NOMO-1 treated with DMSO at 0.1 percent for 48 hours (cell line): ENCODE measurements around the gene ME3.
"Not testable (repeated sequence)": the region's sequence is repeated elsewhere in the genome, so short reads cannot be mapped to it uniquely, and the experiment has no call there.

ENCODE experiments used
- DNase-seq: peaks from one replicate; lab custom pipeline; 2025; ENCODE audit not compliant: unreplicated experiment; lab: John Stamatoyannopoulos, UW

The ME3 gene

DNA sequence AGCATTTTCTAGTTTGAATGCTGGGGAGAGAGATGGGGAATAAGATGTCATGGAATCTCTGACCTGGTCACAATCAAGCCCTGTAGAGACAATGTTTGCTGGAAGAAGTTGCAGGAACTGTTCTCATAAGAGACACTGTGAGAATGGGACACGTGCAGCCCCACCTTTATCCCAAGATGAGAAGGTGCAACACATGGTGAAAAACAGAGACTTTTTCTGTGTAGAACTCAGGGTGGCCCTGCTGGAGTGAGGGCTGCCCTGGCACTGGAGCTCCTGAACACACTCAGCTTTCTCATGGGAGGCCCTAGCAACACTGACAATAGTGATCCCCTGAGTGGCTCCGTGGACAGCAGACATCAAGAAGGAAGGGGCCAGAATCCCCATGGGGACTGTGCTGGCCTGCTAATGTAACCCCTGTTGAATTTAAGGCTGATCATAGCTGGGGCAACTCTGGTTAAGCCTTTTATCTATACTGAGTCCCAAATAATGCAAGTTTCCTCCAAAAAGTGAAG is 106.6 kb downstream of the ME3 start:
- no peak for DNase-seq

DNA sequence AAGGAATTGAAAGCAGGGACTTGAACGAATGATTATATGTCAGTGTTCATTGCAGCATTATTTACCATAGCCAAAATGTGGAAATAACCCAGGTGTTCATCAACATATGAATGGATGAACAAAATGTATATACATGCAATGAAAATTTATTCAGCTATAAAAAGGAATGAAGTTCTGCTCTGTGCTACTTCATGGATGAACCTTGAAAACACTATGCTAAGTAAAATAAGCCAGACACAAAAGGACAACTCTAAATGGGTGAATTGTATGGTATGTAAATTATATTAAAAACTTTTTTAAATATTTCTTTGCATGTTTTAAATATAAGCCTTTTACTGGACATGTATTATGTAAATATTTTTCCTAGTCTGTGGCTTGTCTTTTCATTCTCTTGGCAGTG is 107.0 kb downstream of the ME3 start:
- no peak for DNase-seq

DNA sequence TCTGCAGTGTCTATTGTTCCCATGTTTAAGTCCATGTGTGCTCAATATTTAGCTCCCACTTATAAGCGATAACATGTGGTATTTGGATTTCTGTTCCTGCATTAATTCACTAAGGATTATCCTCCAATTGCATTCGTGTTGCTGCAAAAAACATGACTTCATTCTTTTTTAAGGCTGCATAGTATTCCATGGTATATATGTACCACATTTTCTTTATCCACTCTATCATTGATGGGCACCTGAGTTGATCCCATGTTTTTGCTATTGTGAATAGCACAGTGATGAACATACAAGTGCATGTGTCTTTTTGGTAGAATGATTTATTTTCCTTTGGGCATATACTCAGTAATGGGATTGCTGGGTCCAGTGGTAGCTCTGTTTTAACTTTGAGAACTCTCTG is 109.6 kb downstream of the ME3 start:
- DNase-seq = not testable (repeated sequence)

DNA sequence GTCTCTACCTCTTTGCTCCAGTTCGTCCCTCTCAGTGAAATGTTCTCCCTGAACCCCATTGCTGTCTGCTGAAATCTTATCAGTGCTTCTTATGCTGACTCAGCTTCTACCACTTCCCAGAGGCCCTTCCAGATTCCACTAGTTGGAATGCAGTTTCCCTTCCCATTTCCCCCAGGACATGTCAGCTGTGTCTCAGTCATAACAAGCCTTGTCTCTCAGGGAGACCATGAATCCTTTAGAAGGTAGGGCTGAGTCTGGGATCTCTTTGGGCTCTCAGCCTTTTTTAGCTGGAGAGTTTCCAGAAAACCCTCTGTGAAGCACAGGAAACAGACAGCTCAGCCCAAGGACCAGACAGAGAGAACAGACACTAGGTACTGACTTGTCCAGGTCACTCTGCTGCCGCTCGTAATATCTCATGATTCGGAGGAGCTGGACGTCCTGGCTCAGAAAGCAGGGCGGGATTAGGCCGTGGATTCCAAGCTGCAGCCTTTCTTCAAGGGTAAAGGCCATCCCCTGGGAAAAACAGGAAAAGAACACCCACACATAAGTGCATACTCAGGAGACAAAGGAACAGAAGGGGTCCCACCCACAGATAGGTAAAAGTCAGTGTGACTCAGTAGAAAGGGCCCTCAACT is 113.0 kb downstream of the ME3 start:
- DNase-seq = no peak

DNA sequence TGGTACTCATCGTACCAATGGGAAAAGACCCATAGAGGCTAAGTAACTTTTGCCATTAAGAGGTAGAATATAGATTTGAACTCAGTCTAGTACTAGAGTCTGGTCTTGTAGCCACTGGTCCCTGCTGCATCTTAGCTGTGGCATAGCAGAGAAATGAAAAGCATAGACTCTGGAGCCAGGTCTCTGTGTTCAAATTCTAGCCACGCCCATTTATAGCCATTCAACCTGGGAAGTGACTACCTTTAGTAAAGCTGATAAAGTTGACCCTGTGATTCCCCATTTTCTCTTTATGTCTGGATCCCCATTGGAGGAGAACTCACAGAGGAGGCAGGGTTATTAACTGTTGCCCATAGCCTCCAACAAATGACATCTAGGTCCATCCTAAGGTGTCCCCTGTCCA is 113.6 kb downstream of the ME3 start:
- no peak for DNase-seq

DNA sequence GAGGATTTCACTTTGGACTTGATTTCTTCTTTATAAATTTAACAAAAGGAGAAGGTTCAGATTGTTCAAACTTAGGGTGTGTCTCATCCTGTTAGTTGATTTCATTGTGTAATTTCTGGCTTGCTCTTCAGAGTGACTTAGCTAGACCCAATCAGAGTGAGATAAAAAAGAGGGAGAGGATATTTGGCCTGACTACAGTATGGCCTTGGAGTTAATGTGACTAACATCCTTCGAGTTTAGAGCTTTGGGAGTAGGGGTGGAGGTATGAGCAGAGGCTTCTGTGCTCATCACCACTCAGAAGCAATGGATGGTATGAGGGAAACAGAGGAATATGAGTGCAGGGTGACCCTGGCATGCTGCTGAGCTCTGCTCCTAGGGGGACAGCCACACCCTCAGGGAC is 114.2 kb downstream of the ME3 start:
- no peak for DNase-seq

DNA sequence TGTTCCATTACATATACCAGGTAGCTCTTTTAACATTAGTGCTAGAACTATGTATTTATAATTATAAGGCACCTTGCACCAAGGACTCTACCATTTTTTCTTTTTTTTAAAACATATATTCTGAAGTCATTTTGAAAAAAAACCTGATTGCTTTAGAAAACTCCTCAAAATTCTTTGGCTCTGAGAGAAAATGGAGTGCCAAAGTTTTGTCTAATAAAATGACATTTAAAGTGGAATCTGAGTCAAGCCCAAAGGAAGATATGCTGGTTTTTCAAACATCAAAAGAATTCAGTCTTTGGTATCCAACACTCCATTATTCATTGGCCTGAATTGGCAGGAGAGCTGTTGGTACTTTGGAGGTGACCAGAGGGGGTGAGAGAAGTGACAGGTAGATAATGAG is 116.5 kb downstream of the ME3 start:
- no peak for DNase-seq

DNA sequence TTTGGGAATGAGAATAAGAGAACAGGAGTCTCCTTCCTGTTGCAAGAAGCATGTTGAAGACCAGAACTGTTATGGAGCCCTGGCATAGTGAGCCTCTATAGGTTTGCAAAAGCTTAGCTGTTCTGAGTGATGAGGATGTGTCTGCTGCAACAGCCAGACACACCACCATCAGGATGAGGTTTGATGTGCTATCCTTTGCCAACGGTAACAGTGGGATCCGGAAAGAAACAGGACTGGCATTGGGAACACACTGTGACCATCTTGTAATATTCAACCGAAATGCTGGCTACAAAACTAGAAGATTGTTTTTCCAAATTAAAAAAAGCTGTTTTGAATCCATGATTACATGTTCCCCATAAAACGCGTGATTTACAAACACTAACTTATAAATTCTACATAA is 117.0 kb downstream of the ME3 start:
- DNase-seq = no peak

DNA sequence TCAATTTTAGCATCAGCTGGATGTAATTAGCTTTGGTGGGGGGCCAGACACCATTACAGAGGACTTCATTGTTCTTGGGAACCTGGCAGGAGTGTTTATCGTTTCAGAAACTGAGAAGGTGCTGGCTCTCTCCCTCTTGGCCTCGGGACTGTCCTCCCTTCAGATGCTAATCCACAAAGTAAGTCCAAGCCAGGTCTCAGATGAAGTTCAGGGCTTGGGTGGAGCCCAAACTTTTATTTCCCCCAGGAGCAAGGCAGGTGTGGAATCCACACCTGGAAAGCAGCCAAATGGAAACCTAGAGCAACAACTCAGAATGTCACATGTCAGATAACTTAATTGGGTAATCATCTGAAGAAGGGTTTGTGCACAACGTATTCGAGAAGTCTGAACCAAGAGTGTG is 119.2 kb downstream of the ME3 start:
- DNase-seq = no peak

DNA sequence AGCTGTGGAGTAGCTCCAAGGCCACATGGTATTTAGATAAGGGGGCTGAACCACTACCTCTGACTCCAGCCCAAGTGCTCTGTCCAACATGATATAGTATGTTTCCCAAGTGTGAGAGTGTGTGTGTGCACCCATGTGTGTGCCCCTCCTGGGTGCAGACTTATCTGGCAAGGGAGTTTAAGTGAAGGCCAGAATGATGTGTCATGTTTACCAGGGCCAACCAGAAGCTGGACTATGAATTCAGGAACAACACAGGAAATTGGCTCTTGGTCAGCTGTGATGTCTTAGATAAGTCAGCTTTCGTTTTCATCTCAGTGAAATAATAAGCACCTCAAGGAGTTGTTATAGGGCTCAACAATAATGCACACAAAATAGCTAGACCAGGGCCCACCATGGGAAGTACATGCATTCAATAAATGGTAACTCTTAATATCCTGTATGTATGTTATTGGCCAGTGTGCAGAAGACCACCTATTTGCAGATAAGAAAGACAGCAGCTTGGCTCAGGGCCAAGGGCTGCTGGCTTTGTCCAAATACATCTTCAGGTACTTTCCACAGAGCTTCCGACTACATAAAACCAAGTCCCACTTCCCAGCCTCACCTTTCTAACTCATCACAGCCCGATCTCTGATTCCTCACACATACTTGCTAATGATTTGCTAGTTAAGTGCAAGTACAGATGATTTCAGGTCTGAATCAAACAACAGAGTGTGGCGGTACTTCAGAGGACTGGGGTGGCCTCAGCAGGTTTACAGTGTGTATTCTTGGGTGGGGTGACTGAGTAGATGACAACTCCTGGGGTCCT is 120.9 kb downstream of the ME3 start:
- no peak for DNase-seq

DNA sequence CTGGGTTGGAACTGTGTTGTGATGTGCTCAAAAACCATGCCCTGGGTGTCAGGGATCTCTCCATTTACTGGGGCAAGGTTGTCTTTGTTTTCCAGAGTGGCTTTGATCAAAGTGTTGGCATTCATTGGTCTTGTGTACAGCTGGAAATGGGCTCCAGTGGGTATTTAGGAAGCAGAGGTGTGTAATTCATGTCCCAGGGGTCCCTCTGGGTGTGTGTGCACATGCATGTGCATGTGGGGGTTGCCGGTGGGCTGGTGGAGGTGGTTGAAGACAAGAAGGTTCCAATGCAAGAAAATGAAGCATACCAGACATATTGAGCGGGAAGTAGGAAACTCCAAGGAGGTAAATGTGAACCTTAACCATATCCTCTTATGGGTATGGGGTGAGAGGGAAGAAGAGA is 121.7 kb downstream of the ME3 start:
- no peak for DNase-seq

DNA sequence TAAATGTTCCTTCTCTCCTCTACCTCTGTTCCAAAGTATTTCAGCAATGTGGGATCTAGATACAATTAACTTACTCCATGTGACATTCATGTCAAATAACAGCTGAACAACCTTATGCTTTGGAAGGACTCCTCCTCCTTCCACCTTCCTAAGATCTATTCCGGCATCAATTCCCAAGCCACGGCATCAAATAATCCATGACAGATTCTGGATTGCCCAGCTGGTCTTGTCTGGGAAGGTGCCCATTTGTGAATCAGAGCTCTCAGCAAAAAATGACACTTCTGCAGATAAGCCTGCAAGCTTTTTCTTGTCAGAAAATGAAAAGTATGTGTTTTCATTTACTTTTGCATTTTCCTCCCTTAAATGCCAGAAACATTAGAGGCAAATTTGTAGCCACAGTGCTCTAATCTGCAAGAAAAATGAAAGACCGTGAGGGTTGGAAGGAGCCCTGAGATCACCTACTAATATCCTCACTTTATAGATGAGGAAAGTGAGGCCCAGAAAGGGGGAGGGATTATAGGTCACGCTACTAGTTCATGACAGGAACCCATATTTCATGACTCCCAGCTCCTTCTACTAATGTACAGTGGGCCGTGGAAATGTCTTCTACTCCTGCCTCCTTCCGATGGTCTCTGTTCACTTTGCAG is 124.0 kb downstream of the ME3 start:
- DNase-seq = no peak

DNA sequence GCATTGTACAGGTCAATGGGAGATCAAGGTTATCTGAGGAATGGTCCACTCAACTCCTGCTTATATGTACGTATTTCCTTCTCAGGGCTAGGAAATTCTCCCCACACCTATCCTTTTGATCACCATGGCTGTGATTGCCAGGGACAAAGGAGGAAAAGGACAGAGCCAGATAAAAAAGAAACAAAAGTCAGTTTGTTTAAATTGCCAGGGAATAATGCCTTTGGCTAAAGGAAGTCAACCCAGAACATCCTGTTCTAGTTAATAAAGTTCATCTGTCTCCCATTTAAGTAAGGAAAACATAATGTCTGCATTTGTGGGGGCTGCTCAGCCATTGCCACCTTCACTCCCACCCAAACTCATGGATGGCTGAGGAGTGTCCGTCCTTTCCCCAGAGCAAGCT is 124.7 kb downstream of the ME3 start:
- DNase-seq = no peak

DNA sequence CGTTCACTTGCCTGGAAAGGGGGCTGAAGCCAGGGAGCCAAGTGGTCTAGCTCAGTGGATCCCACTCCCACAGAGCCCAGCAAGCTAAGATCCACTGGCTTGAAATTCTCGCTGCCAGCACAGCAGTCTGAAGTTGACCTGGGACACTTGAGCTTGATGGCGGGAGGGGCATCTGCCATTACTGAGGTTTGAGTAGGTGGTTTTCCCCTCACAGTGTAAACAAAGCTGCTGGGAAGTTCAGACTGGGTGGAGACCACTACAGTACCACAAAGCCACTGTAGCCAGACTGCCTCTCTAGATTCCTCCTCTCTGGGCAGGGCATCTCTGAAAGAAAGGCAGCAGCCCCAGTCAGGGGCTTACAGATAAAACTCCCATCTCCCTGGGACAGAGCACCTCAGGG is 131.1 kb downstream of the ME3 start:
- DNase-seq = not testable (repeated sequence)

DNA sequence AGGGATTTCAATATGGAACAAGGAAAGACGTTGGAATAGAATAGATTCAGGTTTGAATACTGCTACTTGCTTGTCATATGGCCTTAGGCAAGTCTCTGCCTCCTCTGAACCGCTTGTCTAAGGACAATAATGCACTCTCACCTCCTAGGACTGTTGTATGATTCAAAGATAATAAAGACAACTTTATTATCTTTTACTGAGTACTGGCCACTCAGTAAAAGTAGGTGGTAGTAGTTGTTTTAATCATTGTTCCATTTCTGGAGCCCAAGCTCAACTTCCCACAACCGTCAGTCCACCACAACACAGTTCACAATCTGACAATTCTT is 134.2 kb downstream of the ME3 start:
- no peak for DNase-seq

DNA sequence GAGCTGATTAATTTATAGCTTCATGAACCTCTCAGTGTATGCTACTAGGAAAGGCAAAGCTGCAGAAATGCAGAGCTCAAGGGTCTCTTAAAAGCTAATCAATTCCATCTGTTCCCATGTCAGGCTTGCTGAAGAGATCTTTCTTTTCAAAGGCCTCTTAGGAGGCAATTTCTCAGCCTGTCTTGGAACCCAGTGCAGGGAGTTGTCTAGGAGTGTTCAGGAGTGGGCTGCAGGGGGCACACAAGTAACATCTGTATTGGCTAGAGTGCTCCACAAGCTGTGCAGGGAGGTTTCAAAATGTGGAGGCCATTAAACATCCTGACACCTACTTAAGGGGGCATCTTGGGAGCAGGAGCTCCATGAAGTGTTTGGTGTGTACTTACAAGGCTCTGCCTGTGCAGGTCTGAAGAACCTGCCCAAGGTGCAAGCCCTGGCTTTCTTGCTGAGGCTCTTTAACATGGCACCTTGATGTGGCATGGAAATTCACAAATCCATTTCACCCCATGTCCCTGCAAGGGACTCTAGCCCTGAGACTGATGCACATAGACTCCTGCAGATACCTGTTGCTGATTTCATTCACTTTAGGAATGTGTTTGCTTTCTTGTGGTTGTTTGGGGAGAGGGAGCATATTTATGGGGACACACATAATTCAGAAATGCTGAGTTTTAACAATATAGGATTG is 134.7 kb downstream of the ME3 start:
- DNase-seq = no peak

DNA sequence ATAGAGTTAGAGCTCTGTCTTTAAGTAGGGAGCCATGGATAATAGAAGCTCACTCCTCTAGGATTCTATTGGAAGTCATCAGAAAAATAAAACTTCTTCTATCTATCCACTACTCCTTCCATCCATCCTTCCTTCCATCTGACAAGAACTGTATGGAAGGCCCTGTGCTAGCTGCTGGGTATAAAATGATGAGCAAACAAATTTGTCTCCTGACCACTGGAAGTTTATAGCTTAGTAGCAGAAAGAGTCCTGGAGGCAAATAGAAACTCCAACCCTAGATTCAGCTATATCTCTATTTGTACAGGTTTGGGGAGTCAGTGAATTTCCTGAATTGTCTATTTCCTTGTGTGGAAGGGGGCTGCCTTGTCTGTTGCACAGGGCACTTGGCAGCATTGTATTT is 136.6 kb downstream of the ME3 start:
- no peak for DNase-seq

DNA sequence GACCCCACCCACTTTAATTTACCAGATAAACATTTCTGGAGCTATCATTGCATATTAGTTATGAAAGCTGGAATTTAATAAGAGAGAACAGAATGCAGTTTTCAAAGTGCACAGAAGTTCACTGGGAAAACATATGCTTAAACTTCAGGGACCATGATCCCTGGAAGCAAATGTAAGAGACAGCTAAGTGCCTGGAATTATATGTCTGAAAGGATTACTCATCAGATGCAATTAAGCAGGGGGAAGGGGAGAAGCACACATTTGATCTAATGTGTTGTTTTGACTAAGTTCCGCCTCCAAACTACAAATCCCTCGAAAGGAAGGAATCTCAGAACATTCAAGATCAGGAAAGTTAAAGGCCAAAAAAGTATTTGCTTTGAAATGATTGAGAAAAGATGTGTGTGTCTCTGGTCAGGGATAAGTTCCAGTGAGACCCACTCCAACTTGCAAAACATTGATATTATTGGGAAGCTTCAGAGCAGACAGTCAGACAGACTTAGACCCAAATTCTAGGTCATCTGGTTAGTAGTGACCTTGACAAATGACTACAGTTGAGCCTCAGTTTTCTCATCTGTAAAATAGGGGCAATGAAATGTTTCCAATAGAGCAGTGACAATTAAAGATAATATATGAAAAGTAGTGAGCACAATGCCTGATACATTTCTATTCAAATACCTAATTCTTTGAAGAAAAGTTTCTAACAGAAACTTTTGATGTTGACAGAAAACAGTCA is 147.6 kb downstream of the ME3 start:
- DNase-seq = no peak

DNA sequence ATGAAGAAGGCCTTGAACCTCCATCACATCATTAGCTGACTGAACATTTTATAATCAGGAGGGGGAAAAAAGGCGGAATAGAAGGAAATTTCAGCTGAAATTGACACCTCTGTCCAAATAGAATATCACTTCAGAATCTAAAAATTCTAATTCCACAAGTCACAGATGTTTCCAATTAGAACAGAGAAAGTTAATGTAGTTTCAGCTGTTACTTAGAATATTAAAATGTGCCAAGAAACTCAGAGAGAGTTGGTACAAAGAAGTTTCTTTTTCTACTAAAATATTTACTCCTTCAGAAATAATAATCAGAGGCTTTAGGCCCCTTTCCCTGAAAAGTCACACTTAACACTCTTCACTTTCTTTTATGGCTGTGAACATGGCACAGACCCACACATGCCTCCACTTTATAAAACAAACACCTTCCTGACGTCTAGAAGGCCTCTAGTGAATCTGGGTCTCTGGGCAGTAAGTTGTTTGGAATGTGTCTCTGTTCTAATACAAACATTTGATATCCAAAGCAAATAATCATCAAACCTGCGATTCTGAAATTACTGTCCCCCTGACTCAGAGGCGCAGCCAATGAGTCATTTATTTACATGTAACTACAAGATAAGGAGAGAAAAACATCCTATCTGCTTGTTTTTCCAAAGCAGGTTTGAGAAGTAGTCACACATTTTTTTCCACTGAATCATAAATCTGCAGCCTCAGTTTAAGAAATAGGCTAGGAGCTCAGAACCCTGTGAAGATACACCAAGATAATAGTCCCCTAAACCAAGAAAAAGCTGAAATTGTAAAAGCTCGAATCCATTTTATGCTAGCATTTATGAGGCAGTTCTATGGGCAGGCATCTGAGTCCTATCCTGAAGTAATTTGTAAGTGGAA is 148.4 kb downstream of the ME3 start:
- no peak for DNase-seq

DNA sequence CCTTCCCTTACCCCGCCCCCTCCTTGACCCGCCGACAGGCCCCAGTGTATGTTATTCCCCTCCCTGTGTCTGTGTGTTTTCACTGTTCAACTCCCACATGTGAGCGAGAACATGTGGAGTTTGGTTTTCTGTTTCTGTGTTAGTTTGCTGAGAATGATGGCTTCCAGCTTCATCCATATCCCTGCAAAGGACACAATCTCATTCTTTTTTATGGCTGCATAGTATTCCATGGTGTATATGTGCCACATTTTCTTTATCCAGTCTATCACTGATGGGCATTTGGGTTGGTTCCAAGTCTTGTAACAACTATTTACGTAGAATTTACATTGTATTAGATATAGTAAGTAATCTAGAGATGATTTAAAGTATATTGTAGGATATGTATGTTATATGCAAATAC is 149.9 kb downstream of the ME3 start:
- not testable (repeated sequence) for DNase-seq
